HG03060 (cell line): ENCODE data around the gene ENTPD2.

Experiments
- ATAC-seq: cut with Tn5 transposase; IDR thresholded peaks from one replicate; pipeline ENCODE4 v1.9.1; 2021; ENCODE audit warnings: low read depth, moderate number of reproducible peaks; ENCODE audit not compliant: unreplicated experiment

ENTPD2 gene

GRCh38 chr9:137032858-137033257 lies 21.0 kb downstream of the ENTPD2 start:
- no peak for ATAC-seq

GRCh38 chr9:137031904-137032640 lies 21.8 kb downstream of the ENTPD2 start, which contains the start of gene FUT7:
Gene FUT7, minus strand, starts transcription at chr9:137032088. Its CDS starts 97 bp downstream, at chr9:137031991.
- no peak for ATAC-seq

- ATAC-seq = no peak
Measured at GRCh38 chr9:137030538-137031527, 23.0 kb downstream of the ENTPD2 start.

GRCh38 chr9:137030006-137030405 lies 23.9 kb downstream of the ENTPD2 start:
- no peak for ATAC-seq

- ATAC-seq = no peak
Measured at GRCh38 chr9:137029058-137029936, 24.6 kb downstream of the ENTPD2 start.

GRCh38 chr9:137028263-137029057 lies 25.4 kb downstream of the ENTPD2 start:
- no peak for ATAC-seq

- ATAC-seq = no peak
Measured at GRCh38 chr9:137027369-137028262, 26.2 kb downstream of the ENTPD2 start, which contains the start of gene ABCA2. Gene ABCA2, minus strand, starts transcription at chr9:137028237. Its CDS starts 97 bp downstream, at chr9:137028140.

GRCh38 chr9:137026828-137027227 lies 27.0 kb downstream of the ENTPD2 start:
- ATAC-seq = no peak

GRCh38 chr9:137026384-137026783 lies 27.5 kb downstream of the ENTPD2 start:
- no peak for ATAC-seq

GRCh38 chr9:137025517-137025966 lies 28.3 kb downstream of the ENTPD2 start:
- no peak for ATAC-seq

GRCh38 chr9:137023583-137023991 lies 30.3 kb downstream of the ENTPD2 start:
- no peak for ATAC-seq

GRCh38 chr9:137023157-137023556 lies 30.7 kb downstream of the ENTPD2 start:
- ATAC-seq = no peak

- ATAC-seq = no peak
Measured at GRCh38 chr9:137022662-137023008, 31.2 kb downstream of the ENTPD2 start.

- no peak for ATAC-seq
Measured at GRCh38 chr9:137021979-137022661, 31.7 kb downstream of the ENTPD2 start.

GRCh38 chr9:137021568-137021978 lies 32.3 kb downstream of the ENTPD2 start:
- no peak for ATAC-seq

GRCh38 chr9:137020771-137021567 lies 32.9 kb downstream of the ENTPD2 start:
- no peak for ATAC-seq
